Hepatocyte (in vitro differentiated cells): Measurements from ENCODE around the gene FCMR.

Experiments
- CTCF ChIP-seq: fragments of 200-600 bp; sonication (generic); IDR thresholded peaks from 2 replicates; pipeline ENCODE4 v1.5.1; 2016; ENCODE audit warnings: antibody characterized with exemption, mild to moderate bottlenecking; ENCODE audit not compliant: poor library complexity
- EZH2 ChIP-seq: fragments of 200-600 bp; sonication (generic); IDR thresholded peaks from 2 replicates; pipeline ENCODE4 v1.6.1; 2016; ENCODE audit warnings: antibody characterized with exemption, mild to moderate bottlenecking, borderline replicate concordance

GRCh38 chr1:206955476-206956451 lies 34.0 kb upstream of the FCMR start:
- no peak for TF ChIP-seq CTCF
- no peak for TF ChIP-seq EZH2
